ENCODE measurements around the gene ST6GALNAC4.

ST6GALNAC4 gene

GRCh38 chr9:127884976-127885490 is 31.8 kb downstream of the ST6GALNAC4 start:
- TF ChIP-seq, protein P1, sequence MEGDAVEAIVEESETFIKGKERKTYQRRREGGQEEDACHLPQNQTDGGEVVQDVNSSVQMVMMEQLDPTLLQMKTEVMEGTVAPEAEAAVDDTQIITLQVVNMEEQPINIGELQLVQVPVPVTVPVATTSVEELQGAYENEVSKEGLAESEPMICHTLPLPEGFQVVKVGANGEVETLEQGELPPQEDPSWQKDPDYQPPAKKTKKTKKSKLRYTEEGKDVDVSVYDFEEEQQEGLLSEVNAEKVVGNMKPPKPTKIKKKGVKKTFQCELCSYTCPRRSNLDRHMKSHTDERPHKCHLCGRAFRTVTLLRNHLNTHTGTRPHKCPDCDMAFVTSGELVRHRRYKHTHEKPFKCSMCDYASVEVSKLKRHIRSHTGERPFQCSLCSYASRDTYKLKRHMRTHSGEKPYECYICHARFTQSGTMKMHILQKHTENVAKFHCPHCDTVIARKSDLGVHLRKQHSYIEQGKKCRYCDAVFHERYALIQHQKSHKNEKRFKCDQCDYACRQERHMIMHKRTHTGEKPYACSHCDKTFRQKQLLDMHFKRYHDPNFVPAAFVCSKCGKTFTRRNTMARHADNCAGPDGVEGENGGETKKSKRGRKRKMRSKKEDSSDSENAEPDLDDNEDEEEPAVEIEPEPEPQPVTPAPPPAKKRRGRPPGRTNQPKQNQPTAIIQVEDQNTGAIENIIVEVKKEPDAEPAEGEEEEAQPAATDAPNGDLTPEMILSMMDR (IDR thresholded peaks at IDR 0.05): no peak

- TF ChIP-seq, protein P1 (IDR thresholded peaks at IDR 0.05): no peak
Observed at GRCh38 chr9:127884427-127884911, 32.4 kb downstream of the ST6GALNAC4 start.

- TF ChIP-seq, protein P1 (IDR thresholded peaks at IDR 0.05): no peak
Observed at GRCh38 chr9:127883959-127884358, 32.9 kb downstream of the ST6GALNAC4 start.

DNA sequence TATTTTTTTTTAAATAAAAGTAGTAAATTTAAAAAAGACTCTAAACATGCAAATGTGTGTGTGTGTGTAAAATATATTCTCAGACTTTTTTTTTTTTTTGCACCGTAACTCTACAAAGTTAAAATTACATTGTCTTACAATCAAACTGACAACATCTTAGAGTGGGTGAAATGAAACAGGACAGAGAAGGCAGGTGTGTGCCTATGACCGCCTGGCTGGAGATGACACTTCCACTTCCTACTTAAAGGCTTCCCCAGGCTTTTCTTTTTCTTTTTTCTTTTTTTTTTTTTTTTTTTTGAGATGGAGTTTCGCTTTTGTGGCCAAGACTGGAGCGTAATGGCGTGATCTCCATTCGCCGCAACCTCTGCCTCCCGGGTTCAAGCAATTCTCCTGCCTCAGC is 36.7 kb downstream of the ST6GALNAC4 start:
- TF ChIP-seq, protein P1 (IDR thresholded peaks at IDR 0.05): no peak

DNA sequence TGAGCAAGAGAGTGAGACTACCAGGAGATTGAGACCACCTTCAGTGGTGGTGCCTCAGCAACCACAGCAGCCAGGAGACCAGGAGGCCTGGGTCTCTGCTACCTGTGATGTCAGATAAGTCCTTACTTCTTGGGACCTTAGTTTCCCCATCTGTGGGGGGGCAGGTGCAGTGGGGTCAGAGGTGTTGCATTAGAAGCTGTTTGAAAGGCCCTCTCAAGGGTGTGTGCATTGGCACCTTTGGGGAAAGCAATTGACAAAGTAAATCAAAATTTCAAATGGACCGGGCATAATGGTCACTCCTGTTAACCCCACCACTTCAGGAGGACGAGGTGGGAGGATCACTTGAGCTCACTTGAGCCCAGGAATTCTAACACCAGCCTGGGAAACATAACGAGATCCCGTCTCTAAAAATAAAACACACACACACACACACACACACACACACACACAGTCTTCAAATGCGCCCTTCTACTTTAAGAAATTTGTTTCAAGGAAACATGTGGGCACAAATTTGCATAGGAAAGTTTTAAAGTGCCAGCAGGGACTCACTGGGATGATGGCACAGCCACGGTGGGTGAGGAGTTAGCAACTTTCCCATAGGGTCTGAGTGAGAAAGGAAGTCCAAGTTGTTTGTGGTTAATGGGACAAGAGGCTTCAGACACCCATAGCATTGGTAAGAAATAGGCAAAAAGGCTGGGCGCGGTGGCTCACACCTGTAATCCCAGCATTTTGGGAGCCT is 38.0 kb downstream of the ST6GALNAC4 start:
- TF ChIP-seq, protein P1 (IDR thresholded peaks at IDR 0.05): no peak

GRCh38 chr9:127878001-127878651 is 38.7 kb downstream of the ST6GALNAC4 start:
- TF ChIP-seq, protein P1 (IDR thresholded peaks at IDR 0.05): no peak

- TF ChIP-seq, protein P1 (IDR thresholded peaks at IDR 0.05): no peak
Observed at GRCh38 chr9:127877566-127877998, 39.3 kb downstream of the ST6GALNAC4 start, which contains the start of gene AK1. TSS of gene AK1 (minus strand) at chr9:127877675. CDS start at chr9:127874617, 3,058 bp downstream.

Measured in LNCAP (cell line).